Measurements from ENCODE around the gene BRSK1.
"Not testable (repeated sequence)": the region's sequence is repeated elsewhere in the genome, so short reads cannot be mapped to it uniquely, and the experiment has no call there.

The BRSK1 gene

GRCh38 chr19:55329791-55330190 lies 46.0 kb downstream of the BRSK1 start:
- DNase-seq (ENCODE audit: low spot score) = not testable (repeated sequence)

- no peak for DNase-seq (ENCODE audit: low spot score)
Measured at GRCh38 chr19:55333870-55334269, 50.1 kb downstream of the BRSK1 start.

GRCh38 chr19:55336101-55336500 lies 52.3 kb downstream of the BRSK1 start:
- no peak for DNase-seq (ENCODE audit: low spot score)

GRCh38 chr19:55339105-55339888 lies 55.5 kb downstream of the BRSK1 start, which contains the start of gene KMT5C:
TSS of gene KMT5C (plus strand) at chr19:55339876. CDS start at chr19:55341937, 2,061 bp downstream.
- peak; percentile 100 for DNase-seq (ENCODE audit: low spot score)

GRCh38 chr19:55339889-55340783 lies 56.3 kb downstream of the BRSK1 start:
- DNase-seq (ENCODE audit: low spot score) = peak; percentile 15

GRCh38 chr19:55340784-55341147 lies 57.0 kb downstream of the BRSK1 start:
- peak; percentile 21 for DNase-seq (ENCODE audit: low spot score)

- peak; percentile 71 for DNase-seq (ENCODE audit: low spot score)
Measured at GRCh38 chr19:55341171-55341588, 57.4 kb downstream of the BRSK1 start.

GRCh38 chr19:55341595-55342531 lies 58.1 kb downstream of the BRSK1 start:
- no peak for DNase-seq (ENCODE audit: low spot score)

GRCh38 chr19:55344444-55344843 lies 60.6 kb downstream of the BRSK1 start:
- peak; percentile 26 for DNase-seq (ENCODE audit: low spot score)

- no peak for DNase-seq (ENCODE audit: low spot score)
Measured at GRCh38 chr19:55345101-55345817, 61.5 kb downstream of the BRSK1 start.

- DNase-seq (ENCODE audit: low spot score) = peak; percentile 70
Measured at GRCh38 chr19:55345818-55346724, 62.3 kb downstream of the BRSK1 start.

- no peak for DNase-seq (ENCODE audit: low spot score)
Measured at GRCh38 chr19:55346725-55347441, 63.1 kb downstream of the BRSK1 start.

GRCh38 chr19:55347442-55348009 lies 63.7 kb downstream of the BRSK1 start:
- DNase-seq (ENCODE audit: low spot score) = no peak

GRCh38 chr19:55348317-55349034 lies 64.7 kb downstream of the BRSK1 start:
- DNase-seq (ENCODE audit: low spot score) = no peak

- no peak for DNase-seq (ENCODE audit: low spot score)
Measured at GRCh38 chr19:55350620-55351315, 67.0 kb downstream of the BRSK1 start.

- DNase-seq (ENCODE audit: low spot score) = no peak
Measured at GRCh38 chr19:55352040-55352439, 68.2 kb downstream of the BRSK1 start.

GRCh38 chr19:55352549-55353145 lies 68.8 kb downstream of the BRSK1 start:
- DNase-seq (ENCODE audit: low spot score) = no peak
